Keratinocyte (primary cell): Measurements from ENCODE around the gene WFS1. TPM values are rescaled to one million over a fixed set of nuclear protein-coding genes. Genes with fewer than 3 reads are reported as not detected.

ENCODE experiments used
- DNase-seq: peaks from one replicate; pipeline ENCODE4 v3.0.0-alpha.2; 2011; ENCODE audit warnings: low read depth, missing footprints, low spot score
- FAIRE-seq: peaks from 2 replicates; lab custom pipeline; 2011; peaks lifted over from hg19 to GRCh38; lab: Jason Lieb, UNC
- H2AFZ ChIP-seq: 2 replicates; pipeline ENCODE4 v1.6.0; 2012; ENCODE audit warnings: low read length, control low read depth, inconsistent platforms; ENCODE audit not compliant: control insufficient read depth
- H3K27ac ChIP-seq: 2 replicates; pipeline ENCODE4 v1.5.1; 2011; ENCODE audit warnings: low read length; ENCODE audit not compliant: control insufficient read depth, insufficient read depth
- H3K27me3 ChIP-seq: 3 replicates; pipeline ENCODE4 v1.6.0; 2011; ENCODE audit warnings: low read length; ENCODE audit not compliant: control insufficient read depth, insufficient read depth; ENCODE audit errors: extremely low read depth
- H3K36me3 ChIP-seq, 2 experiments: 2 replicates in 1 of 2; 3 replicates in 1 of 2; pipeline ENCODE4 v1.5.1; 2011; ENCODE audit warnings: low read length in 2 of 2, mild to moderate bottlenecking in 1 of 2; ENCODE audit not compliant: control insufficient read depth in 2 of 2, insufficient read depth in 2 of 2; ENCODE audit errors: extremely low read depth in 1 of 2
- H3K4me1 ChIP-seq: 3 replicates; pipeline ENCODE4 v1.5.1; 2011; ENCODE audit warnings: low read length; ENCODE audit not compliant: control insufficient read depth, insufficient read depth; ENCODE audit errors: extremely low read depth
- H3K4me2 ChIP-seq: 3 replicates; pipeline ENCODE4 v1.6.0; 2011; ENCODE audit warnings: low read depth, low read length; ENCODE audit not compliant: control insufficient read depth, insufficient read depth; ENCODE audit errors: extremely low read depth
- H3K4me3 ChIP-seq, 3 experiments: fragments of 200-600 bp in 1 of 3; sonication (generic) in 1 of 3; 2 replicates in 2 of 3; 3 replicates in 1 of 3; pipeline ENCODE4 v1.5.1; 2011 to 2016; ENCODE audit warnings: low read length in 3 of 3, mild to moderate bottlenecking in 3 of 3, control low read depth in 2 of 3, inconsistent platforms in 1 of 3, low read depth in 1 of 3, mixed read lengths in 1 of 3, mixed run types in 1 of 3, moderate library complexity in 1 of 3; ENCODE audit not compliant: control insufficient read depth in 2 of 3, insufficient read depth in 2 of 3; ENCODE audit errors: extremely low read depth in 1 of 3
- H3K79me2 ChIP-seq: 2 replicates; pipeline ENCODE4 v1.6.0; 2012; ENCODE audit warnings: low read length; ENCODE audit not compliant: control insufficient read depth, insufficient read depth
- H3K9ac ChIP-seq: 3 replicates; pipeline ENCODE4 v1.6.0; 2011; ENCODE audit warnings: low read length; ENCODE audit not compliant: control insufficient read depth, insufficient read depth; ENCODE audit errors: extremely low read depth
- H3K9me1 ChIP-seq: 3 replicates; pipeline ENCODE4 v1.6.0; 2011; ENCODE audit warnings: low read length; ENCODE audit not compliant: control insufficient read depth, insufficient read depth; ENCODE audit errors: extremely low read depth
- H3K9me3 ChIP-seq: 2 replicates; pipeline ENCODE4 v1.5.1; 2012; ENCODE audit warnings: low read depth, low read length; ENCODE audit not compliant: control insufficient read depth
- H4K20me1 ChIP-seq: 3 replicates; pipeline ENCODE4 v1.6.0; 2011; ENCODE audit warnings: low read length; ENCODE audit not compliant: control insufficient read depth, insufficient read depth; ENCODE audit errors: extremely low read depth
- EZH2 ChIP-seq: IDR thresholded peaks from one replicate; pipeline ENCODE4 v1.6.1; 2012; ENCODE audit warnings: inconsistent platforms, mild to moderate bottlenecking, low read length, moderate library complexity
- dilution Hi-C: fragments of 300-500 bp; cut with MboI; formaldehyde crosslinking; loops from one replicate; pipeline ENCODE4 v1.7.0; 2020; ENCODE audit warnings: low sequenced_read_pairs; ENCODE audit not compliant: extremely low pct_ligation_motif_present
- polyA plus RNA-seq, 5 experiments: library from polyadenylated mRNA; depleted of rRNA in 3 of 5; stranded (reverse) in 3 of 5; stranded (forward) in 1 of 5; unstranded in 1 of 5; fragments of >200 nt; gene quantifications; 1 replicate in 1 of 5; 2 replicates in 3 of 5; 3 replicates in 1 of 5; pipeline versions ENCODE4 v1.2.1 to v1.2.3, GENCODE V29; 2011 to 2012; ENCODE audit warnings: missing spikeins in 2 of 5, low read depth in 1 of 5, low replicate concordance in 1 of 5
- TF ChIP-seq, protein P1 (sequence below), 3 experiments: IDR thresholded peaks in 1 of 3; conservative IDR thresholded peaks in 1 of 3; optimal IDR thresholded peaks in 1 of 3; 2 replicates in 2 of 3; 3 replicates in 1 of 3; pipeline versions ENCODE3 to v1.5.1; 2011; ENCODE audit warnings: low read length in 3 of 3, mild to moderate bottlenecking in 3 of 3, moderate library complexity in 2 of 3, control low read depth in 1 of 3, inconsistent platforms in 1 of 3; ENCODE audit not compliant: insufficient read depth in 2 of 3; ENCODE audit errors: extremely low read depth in 1 of 3

WFS1 gene
- polyA plus RNA-seq, 1 donor (not counting 4 experiments of a cell fraction or from before 2014, with no cell fraction given) = 7.0 TPM

DNA sequence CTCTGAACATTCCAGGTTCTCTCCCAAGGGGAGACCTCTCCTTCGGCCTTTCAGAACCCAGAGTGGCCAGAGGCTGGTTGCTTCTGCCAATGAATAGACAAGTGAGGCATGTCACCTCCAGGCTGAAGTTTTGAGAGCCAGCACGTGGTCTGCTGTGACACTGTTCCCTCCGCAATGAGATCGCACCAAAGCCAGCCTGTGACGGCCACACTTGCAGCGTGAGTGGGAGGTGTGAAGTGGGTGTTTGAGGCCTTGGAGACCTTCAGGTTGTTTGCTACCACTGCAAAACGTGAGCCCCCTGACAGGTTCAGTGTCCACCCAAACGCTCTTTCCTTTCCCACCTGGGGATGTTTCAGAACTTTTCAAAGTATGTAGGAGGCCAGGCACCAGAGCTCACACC lies 81.0 kb downstream of the WFS1 start:
- Histone ChIP-seq H2AFZ (no peak overlapping the region), H4K20me1 (no peaks in the 10 kb centered on the region), H3K9me1 (no peaks in the 10 kb centered on the region), H3K4me1 (no peaks in the 10 kb centered on the region), H3K79me2 (no peaks in the 10 kb centered on the region), H3K36me3 (no peaks in the 10 kb centered on the region), H3K4me3 (no peak overlapping the region), H3K27me3 (no peaks in the 10 kb centered on the region), H3K9ac (no peak overlapping the region), H3K4me2 (no peak overlapping the region), H3K9me3 (no peaks in the 10 kb centered on the region), H3K27ac (no peak overlapping the region)
- dilution Hi-C loops = no loop called here
- TF ChIP-seq, protein P1, sequence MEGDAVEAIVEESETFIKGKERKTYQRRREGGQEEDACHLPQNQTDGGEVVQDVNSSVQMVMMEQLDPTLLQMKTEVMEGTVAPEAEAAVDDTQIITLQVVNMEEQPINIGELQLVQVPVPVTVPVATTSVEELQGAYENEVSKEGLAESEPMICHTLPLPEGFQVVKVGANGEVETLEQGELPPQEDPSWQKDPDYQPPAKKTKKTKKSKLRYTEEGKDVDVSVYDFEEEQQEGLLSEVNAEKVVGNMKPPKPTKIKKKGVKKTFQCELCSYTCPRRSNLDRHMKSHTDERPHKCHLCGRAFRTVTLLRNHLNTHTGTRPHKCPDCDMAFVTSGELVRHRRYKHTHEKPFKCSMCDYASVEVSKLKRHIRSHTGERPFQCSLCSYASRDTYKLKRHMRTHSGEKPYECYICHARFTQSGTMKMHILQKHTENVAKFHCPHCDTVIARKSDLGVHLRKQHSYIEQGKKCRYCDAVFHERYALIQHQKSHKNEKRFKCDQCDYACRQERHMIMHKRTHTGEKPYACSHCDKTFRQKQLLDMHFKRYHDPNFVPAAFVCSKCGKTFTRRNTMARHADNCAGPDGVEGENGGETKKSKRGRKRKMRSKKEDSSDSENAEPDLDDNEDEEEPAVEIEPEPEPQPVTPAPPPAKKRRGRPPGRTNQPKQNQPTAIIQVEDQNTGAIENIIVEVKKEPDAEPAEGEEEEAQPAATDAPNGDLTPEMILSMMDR (optimal IDR thresholded peaks at IDR 0.05 in 1 of 3, IDR thresholded peaks at IDR 0.05 in 1 of 3, conservative IDR thresholded peaks at IDR 0.05 in 1 of 3; ENCODE audit: extremely low read depth in 1 of 3, insufficient read depth in 2 of 3, low read length in 3 of 3) = no peak
- TF ChIP-seq EZH2 = no peak
- no peak for FAIRE-seq
- DNase-seq = no peak

DNA sequence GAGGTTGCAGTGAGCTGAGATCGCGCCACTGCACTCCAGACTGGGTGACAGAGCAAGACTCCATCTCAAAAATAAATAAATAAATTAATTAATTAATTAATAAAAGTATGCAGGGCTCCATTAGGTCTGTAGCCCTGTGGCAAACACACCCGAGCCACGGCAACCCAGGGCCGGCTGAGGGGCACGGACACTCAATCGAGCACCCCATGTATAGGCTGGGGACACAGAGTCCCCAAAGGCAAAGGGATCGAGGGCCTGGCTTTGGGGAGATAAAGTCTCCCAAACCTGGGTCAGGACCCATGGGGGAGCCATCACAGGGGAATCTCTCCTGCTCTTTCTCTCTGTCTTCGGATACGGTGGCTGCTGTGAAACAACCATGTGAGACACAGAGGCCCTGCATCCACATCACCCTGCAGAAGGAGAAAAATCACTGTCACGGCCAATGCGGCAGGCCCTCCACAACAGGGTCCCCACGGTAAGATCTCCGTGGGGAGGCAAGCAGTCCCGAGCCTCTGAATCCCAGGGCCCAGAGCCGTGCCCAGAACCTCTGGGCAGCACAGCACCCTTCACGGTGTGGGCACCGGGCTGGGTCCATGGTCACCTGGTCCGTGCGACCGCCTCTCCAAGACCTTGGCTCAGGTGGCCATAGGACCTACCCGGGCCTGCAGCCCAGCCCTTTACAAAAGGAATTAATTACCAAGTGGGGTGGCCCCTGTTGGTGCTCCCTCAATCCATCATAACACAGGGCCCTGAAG lies 81.8 kb downstream of the WFS1 start:
- Histone ChIP-seq H3K4me2 (no peak overlapping the region), H3K36me3 (no peaks in the 10 kb centered on the region), H3K79me2 (no peaks in the 10 kb centered on the region), H3K9ac (no peak overlapping the region), H3K27me3 (no peaks in the 10 kb centered on the region), H3K4me1 (no peaks in the 10 kb centered on the region), H3K9me1 (no peaks in the 10 kb centered on the region), H3K9me3 (no peaks in the 10 kb centered on the region), H4K20me1 (no peaks in the 10 kb centered on the region), H2AFZ (no peak overlapping the region), H3K27ac (no peak overlapping the region), H3K4me3 (no peak overlapping the region)
- DNase-seq (no peak), FAIRE-seq (no peak)
- no peak for TF ChIP-seq EZH2
- TF ChIP-seq, protein P1 (optimal IDR thresholded peaks at IDR 0.05 in 1 of 3, IDR thresholded peaks at IDR 0.05 in 1 of 3, conservative IDR thresholded peaks at IDR 0.05 in 1 of 3; ENCODE audit: extremely low read depth in 1 of 3, insufficient read depth in 2 of 3, low read length in 3 of 3) = no peak
- dilution Hi-C loops = no loop called here
